Thoracic aorta (tissue), 2 donors: ENCODE data around the gene UBAP2. TPM values are rescaled to one million over a fixed set of nuclear protein-coding genes. Genes with fewer than 3 reads are reported as not detected.
"Not testable (repeated sequence)": the region's sequence is repeated elsewhere in the genome, so short reads cannot be mapped to it uniquely, and the experiment has no call there.

Experiments
- ATAC-seq: fragments of 150-250 bp; one replicate; pipeline ENCODE4 v1.8.0; 2017; ENCODE audit warnings: low read depth; ENCODE audit not compliant: insufficient number of reproducible peaks, low FRiP score
- DNase-seq: peaks from one replicate; pipeline ENCODE4 v3.0.0-alpha.2; 2020; ENCODE audit warnings: low spot score
- H3K27ac ChIP-seq, 2 donors: fragments of 200-600 bp; sonication (generic); 1 replicate in 1 of 2; 2 replicates in 1 of 2; pipeline ENCODE4 v1.5.1; 2016; ENCODE audit warnings: mild to moderate bottlenecking in 2 of 2, moderate library complexity in 2 of 2
- H3K27me3 ChIP-seq: fragments of 200-600 bp; sonication (generic); replicated peaks from 2 replicates; pipeline ENCODE4 v1.6.0; 2016; ENCODE audit warnings: mild to moderate bottlenecking; ENCODE audit not compliant: insufficient read depth
- H3K36me3 ChIP-seq: fragments of 200-600 bp; sonication (generic); one replicate; pipeline ENCODE4 v1.5.1; 2016
- H3K4me1 ChIP-seq, 2 donors: fragments of 200-600 bp; sonication (generic); 1 replicate in 1 of 2; 2 replicates in 1 of 2; pipeline versions ENCODE4 v1.5.1 to v1.6.0; 2016; ENCODE audit warnings: low read depth in 2 of 2, mild to moderate bottlenecking in 1 of 2; ENCODE audit not compliant: control insufficient read depth in 1 of 2
- H3K4me3 ChIP-seq: fragments of 200-600 bp; sonication (generic); 2 replicates; pipeline ENCODE4 v1.5.1; 2016; ENCODE audit warnings: mild to moderate bottlenecking
- H3K9me3 ChIP-seq: fragments of 200-600 bp; sonication (generic); 2 replicates; pipeline ENCODE4 v1.5.1; 2016
- CTCF ChIP-seq: fragments of 200-600 bp; sonication (generic); IDR thresholded peaks from one replicate; pipeline ENCODE4 v1.5.1; 2019; ENCODE audit warnings: antibody characterized with exemption
- total RNA-seq, 2 donors: library from RNA; depleted of rRNA; stranded (reverse); fragments of >200 nt; gene quantifications; one replicate each; pipeline versions ENCODE4 v1.1.0 to v1.2.3, GENCODE V29; 2016

Gene UBAP2
- total RNA-seq, 2 donors from 2014 or later, result 21.3 to 29.9 TPM

- Histone ChIP-seq H3K4me1 (no peaks in the 10 kb centered on the region), H3K27ac (no peak overlapping the region), H3K9me3 (no peaks in the 10 kb centered on the region), H3K36me3 (no peaks in the 10 kb centered on the region), H3K4me3 (no peak overlapping the region), H3K27me3 (no peaks in the 10 kb centered on the region)
- ATAC-seq, result no peak
- no peak for TF ChIP-seq CTCF
- no peak for DNase-seq
These were observed 22.9 kb downstream of the UBAP2 start for GRCh38 chr9:34025811-34026210.

DNA sequence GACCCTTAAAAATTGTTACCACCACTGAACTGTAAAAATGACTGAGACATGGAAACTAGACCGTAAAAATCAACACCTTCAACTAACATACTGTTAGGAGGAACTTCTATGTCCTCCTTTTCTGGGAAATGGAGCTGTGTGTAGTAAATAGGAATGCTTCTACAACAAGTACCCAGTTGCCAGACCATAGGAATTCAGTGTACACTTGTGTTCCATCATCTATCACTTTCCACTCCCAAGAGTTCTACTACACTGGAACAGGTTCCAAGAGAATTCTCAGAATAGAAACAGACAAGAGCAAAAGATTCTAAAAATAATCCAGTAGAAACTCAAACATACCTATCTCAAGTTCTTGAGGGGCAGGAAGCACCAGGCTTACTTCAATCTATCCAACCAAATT lies 23.6 kb downstream of the UBAP2 start:
- Histone ChIP-seq H3K4me3 (no peak overlapping the region), H3K4me1 (no peaks in the 10 kb centered on the region), H3K27me3 (no peaks in the 10 kb centered on the region), H3K36me3 (no peaks in the 10 kb centered on the region), H3K9me3 (no peaks in the 10 kb centered on the region), H3K27ac (no peak overlapping the region)
- no peak for DNase-seq
- no peak for ATAC-seq
- no peak for TF ChIP-seq CTCF

- H3K4me3 ChIP-seq, H3K27ac ChIP-seq, ATAC-seq, H3K36me3 ChIP-seq, DNase-seq, H3K9me3 ChIP-seq, H3K4me1 ChIP-seq, H3K27me3 ChIP-seq: not testable (repeated sequence)
These were observed 24.2 kb downstream of the UBAP2 start for GRCh38 chr9:34024476-34024875.

GRCh38 chr9:34016149-34016548 lies 32.5 kb downstream of the UBAP2 start:
- Histone ChIP-seq H3K4me3 (no peak overlapping the region), H3K9me3 (no peaks in the 10 kb centered on the region), H3K27ac (no peak overlapping the region), H3K36me3 (peaks cover 3% of the 10 kb centered on the region), H3K27me3 (no peaks in the 10 kb centered on the region), H3K4me1 (no peaks in the 10 kb centered on the region)
- no peak for DNase-seq
- no peak for TF ChIP-seq CTCF
- ATAC-seq, result no peak

GRCh38 chr9:34010979-34011378 lies 37.7 kb downstream of the UBAP2 start:
- Histone ChIP-seq H3K4me1 (no peaks in the 10 kb centered on the region), H3K27me3 (no peaks in the 10 kb centered on the region), H3K9me3 (no peaks in the 10 kb centered on the region), H3K27ac (no peak overlapping the region), H3K36me3 (peaks cover 13% of the 10 kb centered on the region), H3K4me3 (no peak overlapping the region)
- DNase-seq (no peak), ATAC-seq (no peak)
- TF ChIP-seq CTCF, result peak; percentile 16

DNA sequence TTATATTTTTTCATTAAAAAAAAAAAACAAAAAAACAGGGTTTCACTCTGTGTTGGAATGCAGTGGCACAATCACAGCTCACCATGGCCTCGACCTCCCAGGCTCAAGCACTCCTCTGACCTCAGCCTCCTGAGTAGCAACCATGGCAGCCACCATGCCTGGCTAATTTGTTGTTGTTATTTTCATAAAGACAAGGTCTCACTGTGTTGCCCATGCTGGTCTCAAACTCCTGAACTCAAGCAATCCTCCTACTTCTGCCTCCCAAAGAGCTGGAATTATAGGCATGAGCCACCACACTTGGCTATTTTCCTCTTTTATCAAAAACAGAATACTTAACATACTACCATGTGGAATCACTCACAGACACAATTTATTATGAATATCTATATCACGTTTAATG lies 46.7 kb downstream of the UBAP2 start:
- Histone ChIP-seq H3K36me3 (peaks cover 4% of the 10 kb centered on the region), H3K4me3 (no peak overlapping the region), H3K27ac (no peak overlapping the region), H3K4me1 (no peaks in the 10 kb centered on the region), H3K27me3 (no peaks in the 10 kb centered on the region), H3K9me3 (no peaks in the 10 kb centered on the region)
- ATAC-seq (no peak), DNase-seq (no peak)
- no peak for TF ChIP-seq CTCF
